Measurements from ENCODE around the gene PRKCH.
"Not testable (repeated sequence)": the region's sequence is repeated elsewhere in the genome, so short reads cannot be mapped to it uniquely, and the experiment has no call there.

GRCh38 chr14:61415934-61416333, 94.6 kb downstream of the PRKCH start:
- not testable (repeated sequence) for TF ChIP-seq EZH2phosphoT487 (IDR thresholded peaks at IDR 0.05; ENCODE audit: low read depth); CTCF (IDR thresholded peaks at IDR 0.05; ENCODE audit: low read depth, low read length)
